B cell (primary cell): ENCODE measurements around the gene AKAP8. TPM values are rescaled to one million over a fixed set of nuclear protein-coding genes. Genes with fewer than 3 reads are reported as not detected.

Experiments
- ATAC-seq: fragments of 200-7000 bp; cut with Tn5 transposase; one replicate; pipeline ENCODE4 v1.10.0; 2021; ENCODE audit warnings: low read depth, mild to moderate bottlenecking, moderate number of reproducible peaks, moderate library complexity
- CTCF ChIA-PET: fragments of 350-600 bp; sonication (Branson Sonifier 250); formaldehyde crosslinking; loops from one replicate; lab custom pipeline; 2021; ENCODE audit warnings: antibody characterized with exemption, inconsistent platforms; lab: Charles Lee
- POLR2A ChIA-PET: fragments of 350-600 bp; sonication (Branson Sonifier 250); formaldehyde crosslinking; loops from one replicate; lab custom pipeline; 2021; ENCODE audit warnings: antibody characterized with exemption; lab: Charles Lee
- DNase-seq: peaks from one replicate; pipeline ENCODE4 v3.0.0; 2013
- H2AFZ ChIP-seq: 2 replicates; pipeline ENCODE4 v1.6.1; 2012; ENCODE audit warnings: mild to moderate bottlenecking, low read depth, low read length; ENCODE audit not compliant: insufficient read depth, poor library complexity, severe bottlenecking
- H3K27ac ChIP-seq, 2 donors: 1 replicate in 1 of 2; 2 replicates in 1 of 2; pipeline ENCODE4 v1.5.1; 2012 to 2013; ENCODE audit warnings: low read length in 2 of 2, mild to moderate bottlenecking in 2 of 2, moderate library complexity in 1 of 2
- H3K27me3 ChIP-seq, 4 experiments: fragments of 200-600 bp in 1 of 4; sonication (generic) in 1 of 4; replicated peaks in 1 of 4; 1 replicate in 2 of 4; 2 replicates in 2 of 4; pipeline versions ENCODE4 v1.6.1 to v1.7.0; 2013 to 2016; ENCODE audit warnings: low read length in 3 of 4, mild to moderate bottlenecking in 2 of 4, mixed read lengths in 1 of 4, moderate library complexity in 1 of 4; ENCODE audit not compliant: insufficient read depth in 4 of 4, control insufficient read depth in 3 of 4; ENCODE audit errors: control extremely low read depth in 1 of 4
- H3K36me3 ChIP-seq, 2 experiments: replicated peaks in 1 of 2; 1 replicate in 1 of 2; 2 replicates in 1 of 2; pipeline versions ENCODE4 v1.6.1 to v1.7.1; 2013; ENCODE audit warnings: low read length in 1 of 2; ENCODE audit not compliant: insufficient read depth in 2 of 2, control insufficient read depth in 1 of 2; ENCODE audit errors: control extremely low read depth in 1 of 2, extremely low read depth in 1 of 2
- H3K4me1 ChIP-seq, 2 donors: fragments of 200-600 bp in 1 of 2; sonication (generic) in 1 of 2; 1 replicate in 1 of 2; 2 replicates in 1 of 2; pipeline versions ENCODE4 v1.5.1 to v1.6.1; 2013 to 2017; ENCODE audit warnings: low read length in 2 of 2; ENCODE audit not compliant: control insufficient read depth in 2 of 2, insufficient read depth in 2 of 2
- H3K4me2 ChIP-seq: replicated peaks from 2 replicates; pipeline ENCODE3; 2012; ENCODE audit warnings: mild to moderate bottlenecking, low read depth, low read length; ENCODE audit not compliant: poor library complexity, severe bottlenecking
- H3K4me3 ChIP-seq, 5 experiments: fragments of 200-600 bp in 1 of 5; sonication (generic) in 1 of 5; 1 replicate in 3 of 5; 2 replicates in 2 of 5; pipeline versions ENCODE4 v1.5.1 to v1.7.0; 2011 to 2016; ENCODE audit warnings: low read length in 4 of 5, mild to moderate bottlenecking in 4 of 5, low read depth in 2 of 5, control low read depth in 1 of 5, moderate library complexity in 1 of 5; ENCODE audit not compliant: insufficient read depth in 1 of 5; ENCODE audit errors: control extremely low read depth in 1 of 5, extremely low read depth in 1 of 5
- H3K79me2 ChIP-seq: fragments of 200-600 bp; sonication (generic); one replicate; pipeline ENCODE4 v1.6.0; 2016; ENCODE audit warnings: low read length; ENCODE audit not compliant: control insufficient read depth, insufficient read depth
- H3K9ac ChIP-seq: fragments of 200-600 bp; sonication (generic); 2 replicates; pipeline ENCODE4 v1.6.1; 2017; ENCODE audit warnings: mild to moderate bottlenecking, low read length, moderate library complexity
- H3K9me3 ChIP-seq, 3 donors: one replicate each; pipeline versions ENCODE4 v1.6.1 to v1.7.1; 2013; ENCODE audit warnings: low read length in 2 of 3; ENCODE audit not compliant: control insufficient read depth in 2 of 3, insufficient read depth in 1 of 3; ENCODE audit errors: control extremely low read depth in 1 of 3
- H4K20me1 ChIP-seq: 2 replicates; pipeline ENCODE4 v1.6.0; 2012; ENCODE audit warnings: mild to moderate bottlenecking, low read length; ENCODE audit not compliant: insufficient read depth, control insufficient read depth, poor library complexity, severe bottlenecking
- H3K27ac Mint-ChIP-seq: one replicate; pipeline ENCODE4 v1.8.0; 2021; ENCODE audit warnings: mixed read lengths
- H3K27me3 Mint-ChIP-seq: one replicate; pipeline ENCODE4 v1.8.0; 2021; ENCODE audit warnings: mixed read lengths
- H3K4me1 Mint-ChIP-seq: one replicate; pipeline ENCODE4 v1.8.0; 2021; ENCODE audit warnings: mixed read lengths
- H3K4me3 Mint-ChIP-seq: one replicate; pipeline ENCODE4 v1.8.0; 2021; ENCODE audit warnings: mixed read lengths
- H3K9me3 Mint-ChIP-seq: one replicate; pipeline ENCODE4 v1.8.0; 2022; ENCODE audit warnings: mixed read lengths; ENCODE audit not compliant: insufficient read depth
- CTCF ChIP-seq: fragments of 200-600 bp; IDR thresholded peaks from one replicate; pipeline ENCODE4 v1.8.0; 2022; ENCODE audit warnings: antibody characterized with exemption, mild to moderate bottlenecking
- EZH2 ChIP-seq: IDR thresholded peaks from 2 replicates; pipeline ENCODE4 v1.6.1; 2012; ENCODE audit warnings: borderline replicate concordance, low read depth, mild to moderate bottlenecking, moderate library complexity, low read length; ENCODE audit not compliant: insufficient read depth, poor library complexity, severe bottlenecking
- WGBS: methylation state at CpG from one replicate; pipeline ENCODE4 v1.1.5; 2013; ENCODE audit warnings: missing lambda C conversion rate; ENCODE audit not compliant: insufficient coverage; 5-methylcytosine and 5-hydroxymethylcytosine counted together
- intact Hi-C: fragments of 100-400 bp; cut with micrococcal nuclease; formaldehyde crosslinking; loops from one replicate; pipeline ENCODE4 v1.10.0; 2022
- polyA plus RNA-seq: library from polyadenylated mRNA; depleted of rRNA; stranded (reverse); fragments of >200 nt; gene quantifications from 2 replicates; pipeline ENCODE4 v1.2.3, GENCODE V29; 2012
- total RNA-seq, 2 donors: library from RNA; stranded (reverse); fragments of 120-200 nt in 1 of 2; gene quantifications; 1 replicate in 1 of 2; 2 replicates in 1 of 2; pipeline versions ENCODE4 v1.2.3 to v1.2.4, GENCODE V29; 2013 to 2022

AKAP8 gene
- total and polyA plus RNA-seq, 2 donors (not counting 1 experiment from before 2014, with no cell fraction given): 30.0 to 84.8 TPM

DNA sequence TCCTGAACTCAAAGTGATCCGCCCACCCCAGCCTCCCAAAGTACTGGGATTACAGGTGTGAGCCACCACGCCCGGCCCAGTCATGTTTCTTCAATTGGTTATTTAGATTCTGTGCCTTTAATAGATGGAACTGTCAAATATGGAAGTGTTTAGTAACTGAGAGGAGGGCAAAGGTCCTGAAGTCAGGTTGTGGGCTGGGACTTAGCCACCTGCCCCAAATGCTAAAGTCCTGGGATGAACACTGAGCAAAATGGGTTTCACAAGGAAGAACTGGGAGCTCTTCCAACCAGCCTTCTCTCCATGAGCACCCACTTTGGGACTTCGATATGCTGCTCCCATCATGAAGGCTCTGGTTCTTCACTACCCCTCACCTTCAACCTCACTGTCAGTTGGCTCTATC lies 21.7 kb downstream of the AKAP8 start:
- Histone ChIP-seq H2AFZ (no peak overlapping the region), H3K27me3 (no peaks in the 10 kb centered on the region), H3K9ac (no peak overlapping the region), H3K4me2 (no peak overlapping the region), H3K36me3 (peaks cover 23 to 76% of the 10 kb centered on the region in 2 experiments), H4K20me1 (peaks cover 6% of the 10 kb centered on the region), H3K4me3 (no peak overlapping the region), H3K4me1 (no peaks in the 10 kb centered on the region), H3K27ac (no peak overlapping the region), H3K9me3 (no peaks in the 10 kb centered on the region), H3K79me2 (peaks cover 9% of the 10 kb centered on the region)
- DNase-seq (no peak), ATAC-seq (no peak)
- no peak for TF ChIP-seq CTCF
- no peak for TF ChIP-seq EZH2
- Mint-ChIP-seq H3K27ac (no peak overlapping the region), H3K4me3 (no peak overlapping the region), H3K27me3 (no peaks in the 10 kb centered on the region), H3K9me3 (no peaks in the 10 kb centered on the region), H3K4me1 (no peaks in the 10 kb centered on the region)
- intact Hi-C loops: no loop called here
- CTCF ChIA-PET: interaction anchor here (1.0 kb wide), 2 partner anchors 61 to 69 kb away, joined by 3 to 5 read pairs; partner anchors contain the start of gene AKAP8L
- POLR2A ChIA-PET: interaction anchor here (0.6 to 0.9 kb wide), 5 partner anchors 21 to 1630 kb away, joined by 3 to 8 read pairs (median 7); partner anchors contain the start of gene AKAP8
- WGBS: 100% methylated on average over 1 of the region's 4 CpGs

GRCh38 chr19:15354566-15355296 lies 24.9 kb downstream of the AKAP8 start:
- Mint-ChIP-seq H3K27ac (no peak overlapping the region), H3K27me3 (no peaks in the 10 kb centered on the region), H3K9me3 (no peaks in the 10 kb centered on the region), H3K4me1 (no peaks in the 10 kb centered on the region), H3K4me3 (no peak overlapping the region)
- ChIA-PET CTCF (interaction anchor here (0.5 to 0.7 kb wide), 2 partner anchors 294 to 1417 kb away, joined by 3 to 4 read pairs; no protein-coding TSS in a partner anchor), POLR2A (no interaction called here)
- no peaks in the 10 kb centered on the region for H4K20me1 ChIP-seq
- H3K9me3 ChIP-seq: no peaks in the 10 kb centered on the region
- ATAC-seq (no peak), DNase-seq (no peak)
- H3K27me3 ChIP-seq: no peaks in the 10 kb centered on the region
- H3K36me3 ChIP-seq: peaks cover 23 to 60% of the 10 kb centered on the region in 2 experiments
- no peak overlapping the region for H2AFZ ChIP-seq
- no peak overlapping the region for H3K27ac ChIP-seq
- H3K9ac ChIP-seq: no peak overlapping the region
- no peak overlapping the region for H3K4me2 ChIP-seq
- no peaks in the 10 kb centered on the region for H3K4me1 ChIP-seq
- H3K79me2 ChIP-seq: peaks cover 3% of the 10 kb centered on the region
- intact Hi-C loops: no loop called here
- no peak overlapping the region for H3K4me3 ChIP-seq
- 96% methylated on average over 27 of the region's 27 CpGs for WGBS
- TF ChIP-seq EZH2: no peak
- no peak for TF ChIP-seq CTCF
